HFFc6 (cell line): ENCODE measurements around the gene RIPOR1. TPM values are rescaled to one million over a fixed set of nuclear protein-coding genes. Genes with fewer than 3 reads are reported as not detected.

Experiments
- DNase-seq: peaks from one replicate; pipeline ENCODE4 v3.0.0-alpha.2; 2018
- H3K27ac Mint-ChIP-seq: 2 replicates; pipeline ENCODE4 v1.8.0; 2020; ENCODE audit warnings: mild to moderate bottlenecking, mixed read lengths
- H3K27me3 Mint-ChIP-seq: 2 replicates; pipeline ENCODE4 v1.8.0; 2021; ENCODE audit warnings: mild to moderate bottlenecking, moderate library complexity, mixed read lengths; ENCODE audit not compliant: insufficient read depth
- H3K36me3 Mint-ChIP-seq: 2 replicates; pipeline ENCODE4 v1.8.0; 2021; ENCODE audit warnings: low read depth, mixed read lengths
- H3K4me1 Mint-ChIP-seq: 2 replicates; pipeline ENCODE4 v1.8.0; 2020; ENCODE audit warnings: low read depth, mixed read lengths
- H3K4me3 Mint-ChIP-seq: 2 replicates; pipeline ENCODE4 v1.8.0; 2020; ENCODE audit warnings: mild to moderate bottlenecking, moderate library complexity, mixed read lengths
- H3K9me3 Mint-ChIP-seq: 2 replicates; pipeline ENCODE4 v1.8.0; 2020; ENCODE audit warnings: mild to moderate bottlenecking, mixed read lengths
- CTCF ChIP-seq: fragments of 200-600 bp; sonication (generic); IDR thresholded peaks from 2 replicates; pipeline ENCODE4 v1.5.0; 2021; ENCODE audit warnings: antibody characterized with exemption, mild to moderate bottlenecking
- long read RNA-seq: library from polyadenylated mRNA; unstranded; transcript quantifications from one replicate; pipeline ENCODE4 v2.0.0, GENCODE V29; 2019
- total RNA-seq, 6 experiments: library from RNA; stranded (reverse); fragmentation: NEBNext Ultra II Directional; extraction: Animal tissue kit (Norgen Biotek cat#: 25700); gene quantifications; 2 replicates in 1 of 6; 3 replicates in 5 of 6; pipeline ENCODE4 v1.2.3, GENCODE V29; 2021

The RIPOR1 gene
- total RNA-seq: 100 to 1,000 TPM in 1 of 6 experiments, 10 to 100 TPM in 5; 72.2 to 101 (median 82.9) TPM
- long read RNA-seq, partial matches to known transcripts: 12 of 14 reads
- long read RNA-seq, other reads (novel, unspliced or antisense): 2 of 14 reads

GRCh38 chr16:67528222-67528869, at the start of gene RIPOR1:
TSS of gene RIPOR1 (plus strand) at chr16:67528829. CDS start at chr16:67538447, 9,618 bp downstream.
- Mint-ChIP-seq H3K4me3 (peak within 1 kb of the TSS; percentile 94), H3K4me1 (peaks cover 62% of the 10 kb centered on the region)
- DNase-seq: no peak

GRCh38 chr16:67480833-67481560, 47.6 kb upstream of the RIPOR1 start, which contains the start of gene ATP6V0D1:
TSS of gene ATP6V0D1 (minus strand) at chr16:67481157. CDS start at chr16:67481086, 71 bp downstream.
- peak within 1 kb of the TSS; percentile 100 for H3K4me3 Mint-ChIP-seq

More at GRCh38 chr16:67528222-67528869, at the start of gene RIPOR1:
- Mint-ChIP-seq H3K27me3 (peaks cover 1% of the 10 kb centered on the region), H3K9me3 (no peaks in the 10 kb centered on the region), H3K36me3 (peaks cover 5% of the 10 kb centered on the region; the same call in 1 of the 2 replicates), H3K27ac (peak within 1 kb of the TSS; percentile 94)
- no peak for TF ChIP-seq CTCF

GRCh38 chr16:67481561-67482232, 46.9 kb upstream of the RIPOR1 start:
- Mint-ChIP-seq H3K27me3 (no peaks in the 10 kb centered on the region; the same call in 1 of the 2 replicates), H3K4me1 (peaks cover 50% of the 10 kb centered on the region), H3K9me3 (no peaks in the 10 kb centered on the region), H3K27ac (peak overlapping the region; percentile 100), H3K4me3 (peak overlapping the region; percentile 100), H3K36me3 (peaks cover 4% of the 10 kb centered on the region; the same call in 1 of the 2 replicates)
- 0 out of 2 replicates have a peak, but pooled peaks have one; percentile 34 for TF ChIP-seq CTCF
- no peak for DNase-seq

More at GRCh38 chr16:67480833-67481560, 47.6 kb upstream of the RIPOR1 start, which contains the start of gene ATP6V0D1:
- peak; percentile 93 for TF ChIP-seq CTCF
- Mint-ChIP-seq H3K36me3 (peaks cover 4% of the 10 kb centered on the region; the same call in 1 of the 2 replicates), H3K9me3 (no peaks in the 10 kb centered on the region), H3K27ac (peak within 1 kb of the TSS; percentile 100), H3K27me3 (no peaks in the 10 kb centered on the region; the same call in 1 of the 2 replicates), H3K4me1 (peaks cover 53% of the 10 kb centered on the region)
- peak; percentile 97 for DNase-seq

- H3K36me3 Mint-ChIP-seq: peaks cover 4% of the 10 kb centered on the region; the same call in 1 of the 2 replicates
- H3K9me3 Mint-ChIP-seq: no peaks in the 10 kb centered on the region
- DNase-seq: no peak
- peak overlapping the region; percentile 73 for H3K27ac Mint-ChIP-seq
- peak overlapping the region; percentile 100 for H3K4me3 Mint-ChIP-seq
- peaks cover 55% of the 10 kb centered on the region for H3K4me1 Mint-ChIP-seq
- no peak for TF ChIP-seq CTCF
- H3K27me3 Mint-ChIP-seq: no peaks in the 10 kb centered on the region; the same call in 1 of the 2 replicates
Measured at GRCh38 chr16:67482233-67482924, 46.2 kb upstream of the RIPOR1 start.
